Measurements from ENCODE around the gene AHNAK.
"Not testable (repeated sequence)": the region's sequence is repeated elsewhere in the genome, so short reads cannot be mapped to it uniquely, and the experiment has no call there.

AHNAK gene

DNA sequence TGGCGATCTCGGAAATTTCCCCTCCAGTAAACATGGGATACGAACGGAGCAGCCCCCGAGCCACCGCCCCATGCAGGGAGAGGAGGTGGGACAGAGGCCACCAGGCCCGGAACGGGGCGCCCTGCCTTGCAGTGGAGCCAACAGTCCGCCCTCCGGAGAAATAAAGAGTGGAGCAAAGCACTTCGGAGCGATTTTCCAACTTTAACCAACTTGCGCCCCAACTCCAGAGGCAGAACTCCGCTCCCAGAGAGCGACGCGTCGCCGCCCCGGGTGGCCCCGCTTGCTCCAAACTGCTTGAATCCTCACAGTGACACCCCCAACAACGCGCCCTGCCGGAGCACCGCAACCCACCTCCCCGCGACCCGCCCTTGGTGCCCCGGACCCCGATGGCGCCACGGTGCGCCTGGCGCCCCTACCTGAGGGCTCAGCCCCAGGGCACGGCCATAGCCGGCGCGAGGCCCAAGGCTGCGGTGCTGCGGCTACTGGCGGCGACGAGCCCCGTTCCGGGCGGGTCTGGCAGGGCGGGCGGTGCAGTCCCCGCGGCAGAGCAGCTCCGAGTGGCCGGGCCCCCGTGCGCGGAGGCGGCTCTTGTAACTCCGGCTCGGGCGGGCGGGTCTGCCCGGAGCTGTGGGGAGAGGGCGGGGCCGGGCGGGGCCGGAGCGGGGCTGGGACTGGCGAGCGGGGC is at the start of gene AHNAK:
AHNAK (minus strand) TSS at position 563 of the 685 bp plus-strand sequence. CDS start 10,708 bp downstream, outside the sequence.
- Histone ChIP-seq H3K27ac (ENCODE audit: low read depth, low read length) (peak within 1 kb of the TSS; percentile 96), H3K36me3 (ENCODE audit: control insufficient read depth in 1 of 2, insufficient read depth in 2 of 2, low read length in 2 of 2) (peaks cover 0 to 3% of the 10 kb centered on the region in 2 donors), H3K9me3 (ENCODE audit: control insufficient read depth in 1 of 2, low read length in 2 of 2) (no peaks in the 10 kb centered on the region), H3K4me3 (ENCODE audit: low read depth in 1 of 2, low read length in 2 of 2) (peak within 1 kb of the TSS; percentile 94 to 96), H3K9ac (ENCODE audit: low read depth in 1 of 2, low read length in 2 of 2) (peak within 1 kb of the TSS; percentile 95 to 98), H3K27me3 (ENCODE audit: control insufficient read depth in 1 of 2, insufficient read depth in 2 of 2, low read length in 2 of 2) (no peaks in the 10 kb centered on the region), H3K4me1 (ENCODE audit: control insufficient read depth in 1 of 2, insufficient read depth in 2 of 2, low read length in 2 of 2) (peaks cover 50 to 64% of the 10 kb centered on the region in 2 donors)

DNA sequence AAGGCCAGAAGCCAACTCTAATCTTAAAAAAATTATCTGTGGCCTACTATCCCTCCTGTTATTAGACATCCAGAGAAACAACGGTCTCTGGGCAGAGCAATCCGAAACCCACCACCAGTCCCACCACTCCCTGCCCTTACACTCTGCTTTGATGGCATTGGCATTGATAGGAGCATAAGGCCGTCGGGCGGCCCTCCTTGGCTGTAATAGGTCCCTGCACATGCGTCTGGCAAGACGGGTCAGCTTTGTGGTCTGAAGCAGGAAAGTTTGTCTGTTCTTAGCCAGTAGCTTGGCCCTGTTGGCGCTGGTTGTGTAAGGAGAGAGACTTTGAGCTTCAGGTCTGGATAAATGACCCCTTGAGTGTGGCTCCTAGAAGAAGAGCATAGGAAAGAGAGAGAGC is 48.5 kb upstream of the AHNAK start:
- Histone ChIP-seq H3K36me3 (ENCODE audit: control insufficient read depth in 1 of 2, insufficient read depth in 2 of 2, low read length in 2 of 2) (peaks cover 45 to 50% of the 10 kb centered on the region in 2 donors), H3K9ac (ENCODE audit: low read depth in 1 of 2, low read length in 2 of 2) (no peak overlapping the region), H3K4me3 (ENCODE audit: low read depth in 1 of 2, low read length in 2 of 2) (no peak overlapping the region), H3K9me3 (ENCODE audit: control insufficient read depth in 1 of 2, low read length in 2 of 2) (no peaks in the 10 kb centered on the region), H3K27ac (ENCODE audit: low read depth, low read length) (no peak overlapping the region), H3K27me3 (ENCODE audit: control insufficient read depth in 1 of 2, insufficient read depth in 2 of 2, low read length in 2 of 2) (no peaks in the 10 kb centered on the region), H3K4me1 (ENCODE audit: control insufficient read depth in 1 of 2, insufficient read depth in 2 of 2, low read length in 2 of 2) (peaks cover 31 to 37% of the 10 kb centered on the region in 2 donors)

- Histone ChIP-seq H3K36me3 (ENCODE audit: control insufficient read depth in 1 of 2, insufficient read depth in 2 of 2, low read length in 2 of 2) (peaks cover 45 to 50% of the 10 kb centered on the region in 2 donors), H3K9ac (ENCODE audit: low read depth in 1 of 2, low read length in 2 of 2) (peak overlapping the region in 1 of 2 donors; percentile 32), H3K27ac (ENCODE audit: low read depth, low read length) (no peak overlapping the region), H3K4me1 (ENCODE audit: control insufficient read depth in 1 of 2, insufficient read depth in 2 of 2, low read length in 2 of 2) (peaks cover 22 to 30% of the 10 kb centered on the region in 2 donors), H3K4me3 (ENCODE audit: low read depth in 1 of 2, low read length in 2 of 2) (no peak overlapping the region), H3K9me3 (ENCODE audit: control insufficient read depth in 1 of 2, low read length in 2 of 2) (no peaks in the 10 kb centered on the region), H3K27me3 (ENCODE audit: control insufficient read depth in 1 of 2, insufficient read depth in 2 of 2, low read length in 2 of 2) (no peaks in the 10 kb centered on the region)
Measured at GRCh38 chr11:62593434-62594044, 46.9 kb upstream of the AHNAK start.

- Histone ChIP-seq H3K4me3 (ENCODE audit: low read depth in 1 of 2, low read length in 2 of 2) (peak overlapping the region in 1 of 2 donors; percentile 75), H3K4me1 (ENCODE audit: control insufficient read depth in 1 of 2, insufficient read depth in 2 of 2, low read length in 2 of 2) (peaks cover 22 to 30% of the 10 kb centered on the region in 2 donors), H3K36me3 (ENCODE audit: control insufficient read depth in 1 of 2, insufficient read depth in 2 of 2, low read length in 2 of 2) (peaks cover 41 to 44% of the 10 kb centered on the region in 2 donors), H3K27ac (ENCODE audit: low read depth, low read length) (no peak overlapping the region), H3K9ac (ENCODE audit: low read depth in 1 of 2, low read length in 2 of 2) (peak overlapping the region; percentile 7 to 74), H3K27me3 (ENCODE audit: control insufficient read depth in 1 of 2, insufficient read depth in 2 of 2, low read length in 2 of 2) (no peaks in the 10 kb centered on the region), H3K9me3 (ENCODE audit: control insufficient read depth in 1 of 2, low read length in 2 of 2) (no peaks in the 10 kb centered on the region)
Measured at GRCh38 chr11:62592989-62593421, 46.4 kb upstream of the AHNAK start.

DNA sequence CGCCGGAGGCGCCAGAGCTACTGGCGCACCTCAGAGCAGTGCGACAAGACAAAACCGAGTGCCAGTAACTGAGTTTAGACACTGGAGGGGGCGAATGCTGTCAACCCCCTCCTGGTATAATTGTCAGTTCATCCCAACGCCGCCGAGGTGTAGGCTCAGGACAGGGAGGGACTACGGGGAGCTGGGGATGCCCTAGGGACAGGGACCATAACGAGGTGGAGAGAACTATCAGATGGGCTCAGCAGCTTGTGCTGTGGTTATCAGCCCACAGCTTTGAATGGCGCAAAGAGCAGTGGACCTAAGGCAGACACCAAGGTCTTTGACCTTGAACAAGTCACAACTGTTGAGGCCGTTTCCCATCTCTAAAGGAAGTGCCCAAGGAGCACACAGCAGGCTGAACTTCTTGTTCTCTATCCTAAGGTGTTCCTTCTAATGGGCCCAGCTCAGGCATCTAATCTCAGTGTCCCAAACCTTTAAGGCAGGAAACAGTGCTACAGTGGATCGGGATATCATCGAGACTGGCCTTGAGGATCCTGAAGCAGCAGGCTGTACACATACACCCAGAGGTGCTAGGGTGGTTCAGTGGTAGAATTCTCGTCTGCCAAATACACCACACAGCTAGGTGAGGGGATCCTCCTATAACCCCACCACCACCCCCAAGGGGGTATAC is 45.7 kb upstream of the AHNAK start:
- H3K4me1 ChIP-seq (ENCODE audit: control insufficient read depth in 1 of 2, insufficient read depth in 2 of 2, low read length in 2 of 2): peaks cover 22 to 30% of the 10 kb centered on the region in 2 donors
- H3K9me3 ChIP-seq (ENCODE audit: control insufficient read depth in 1 of 2, low read length in 2 of 2): no peaks in the 10 kb centered on the region
- peak overlapping the region; percentile 86 for H3K27ac ChIP-seq (ENCODE audit: low read depth, low read length)
- peak overlapping the region; percentile 70 to 74 for H3K9ac ChIP-seq (ENCODE audit: low read depth in 1 of 2, low read length in 2 of 2)
- peak overlapping the region; percentile 75 to 76 for H3K4me3 ChIP-seq (ENCODE audit: low read depth in 1 of 2, low read length in 2 of 2)
- peaks cover 34 to 42% of the 10 kb centered on the region in 2 donors for H3K36me3 ChIP-seq (ENCODE audit: control insufficient read depth in 1 of 2, insufficient read depth in 2 of 2, low read length in 2 of 2)
- H3K27me3 ChIP-seq (ENCODE audit: control insufficient read depth in 1 of 2, insufficient read depth in 2 of 2, low read length in 2 of 2): no peaks in the 10 kb centered on the region

DNA sequence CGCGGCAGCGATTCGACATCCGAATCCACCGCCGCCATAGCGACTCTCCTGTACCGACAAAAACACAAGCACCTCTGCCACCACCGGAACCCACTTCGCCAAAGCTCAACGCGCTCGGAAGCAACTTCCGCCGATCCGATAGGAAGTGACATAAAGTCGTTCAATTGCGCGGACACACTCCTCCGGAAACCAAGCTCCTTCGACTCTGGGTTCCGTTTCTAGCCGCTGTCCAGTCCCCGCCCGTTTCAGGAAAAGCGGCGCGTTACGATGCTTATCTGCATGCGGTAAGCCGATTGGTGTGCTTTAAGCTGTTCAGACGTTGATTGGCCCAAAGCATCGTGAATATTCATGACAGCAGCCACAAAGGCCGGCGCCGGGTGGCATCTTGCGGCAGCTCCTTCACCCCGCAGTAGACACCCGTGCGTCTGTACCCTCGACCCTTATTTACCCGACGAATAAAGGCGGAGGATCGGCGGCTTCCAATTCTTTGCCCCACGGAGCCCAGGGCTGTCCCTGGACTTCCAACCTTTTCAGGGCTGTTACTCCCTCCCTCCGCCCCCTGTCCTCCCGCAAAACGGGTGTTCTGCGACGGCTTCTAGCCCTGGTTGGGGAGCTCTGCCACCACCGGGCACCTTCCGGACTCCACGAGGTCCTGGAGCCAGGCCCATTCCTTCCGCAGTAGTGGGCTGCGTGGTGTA is 45.0 kb upstream of the AHNAK start, which contains the start of gene TUT1:
TUT1 (minus strand) TSS at position 76 of the 698 bp plus-strand sequence; CDS start at position 38, 38 bp downstream.
- Histone ChIP-seq H3K27ac (ENCODE audit: low read depth, low read length) (peak within 1 kb of the TSS; percentile 86), H3K4me3 (ENCODE audit: low read depth in 1 of 2, low read length in 2 of 2) (peak within 1 kb of the TSS; percentile 76 to 90), H3K4me1 (ENCODE audit: control insufficient read depth in 1 of 2, insufficient read depth in 2 of 2, low read length in 2 of 2) (peaks cover 22 to 30% of the 10 kb centered on the region in 2 donors), H3K9me3 (ENCODE audit: control insufficient read depth in 1 of 2, low read length in 2 of 2) (no peaks in the 10 kb centered on the region), H3K9ac (ENCODE audit: low read depth in 1 of 2, low read length in 2 of 2) (peak within 1 kb of the TSS; percentile 91 to 94), H3K27me3 (ENCODE audit: control insufficient read depth in 1 of 2, insufficient read depth in 2 of 2, low read length in 2 of 2) (no peaks in the 10 kb centered on the region), H3K36me3 (ENCODE audit: control insufficient read depth in 1 of 2, insufficient read depth in 2 of 2, low read length in 2 of 2) (peaks cover 31 to 38% of the 10 kb centered on the region in 2 donors)

DNA sequence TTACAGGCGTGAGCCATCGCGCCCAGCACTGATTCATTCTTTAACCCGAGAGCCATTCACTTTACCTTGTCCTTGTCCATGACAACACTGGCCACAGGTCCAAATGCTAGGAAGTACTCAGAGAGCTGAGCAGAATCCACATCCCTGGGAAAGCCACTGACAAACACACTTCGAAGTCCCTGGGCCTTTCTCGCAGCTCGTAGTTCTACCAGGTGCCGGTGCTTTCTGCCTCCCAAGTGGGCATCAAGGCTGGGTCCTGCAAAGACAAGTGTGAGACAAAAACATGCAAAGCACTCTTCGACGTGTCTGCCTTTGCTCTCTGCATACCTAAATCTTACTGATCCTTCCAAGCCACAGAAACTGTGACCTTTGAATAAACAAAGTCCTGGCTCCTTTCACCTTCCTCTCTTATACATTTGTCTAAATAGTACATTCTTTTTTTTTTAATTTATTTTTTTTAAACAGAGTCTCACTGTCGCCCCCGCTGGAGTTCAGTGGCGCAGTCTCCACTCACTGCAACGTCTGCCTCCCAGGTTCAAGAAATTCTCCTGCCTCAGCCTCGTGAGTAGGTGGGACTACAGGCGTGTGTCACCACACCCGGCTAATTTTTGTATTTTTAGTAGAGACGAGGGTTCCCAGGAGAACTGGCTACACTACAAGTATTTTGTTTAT is 42.5 kb upstream of the AHNAK start:
- H3K27ac ChIP-seq (ENCODE audit: low read depth, low read length): no peak overlapping the region
- H3K27me3 ChIP-seq (ENCODE audit: control insufficient read depth in 1 of 2, insufficient read depth in 2 of 2, low read length in 2 of 2): no peaks in the 10 kb centered on the region
- no peak overlapping the region for H3K9ac ChIP-seq (ENCODE audit: low read depth in 1 of 2, low read length in 2 of 2)
- H3K9me3 ChIP-seq (ENCODE audit: control insufficient read depth in 1 of 2, low read length in 2 of 2): no peaks in the 10 kb centered on the region
- peaks cover 9 to 24% of the 10 kb centered on the region in 2 donors for H3K36me3 ChIP-seq (ENCODE audit: control insufficient read depth in 1 of 2, insufficient read depth in 2 of 2, low read length in 2 of 2)
- H3K4me1 ChIP-seq (ENCODE audit: control insufficient read depth in 1 of 2, insufficient read depth in 2 of 2, low read length in 2 of 2): peaks cover 22 to 30% of the 10 kb centered on the region in 2 donors
- no peak overlapping the region for H3K4me3 ChIP-seq (ENCODE audit: low read depth in 1 of 2, low read length in 2 of 2)

GRCh38 chr11:62585356-62585755 is 38.8 kb upstream of the AHNAK start:
- not testable (repeated sequence) for H3K27ac ChIP-seq (ENCODE audit: low read depth, low read length); H3K4me3 ChIP-seq (ENCODE audit: low read depth in 1 of 2, low read length in 2 of 2); H3K27me3 ChIP-seq (ENCODE audit: control insufficient read depth in 1 of 2, insufficient read depth in 2 of 2, low read length in 2 of 2); H3K4me1 ChIP-seq (ENCODE audit: control insufficient read depth in 1 of 2, insufficient read depth in 2 of 2, low read length in 2 of 2); H3K9ac ChIP-seq (ENCODE audit: low read depth in 1 of 2, low read length in 2 of 2); H3K9me3 ChIP-seq (ENCODE audit: control insufficient read depth in 1 of 2, low read length in 2 of 2)
- peaks cover 6 to 30% of the 10 kb centered on the region in 2 donors for H3K36me3 ChIP-seq (ENCODE audit: control insufficient read depth in 1 of 2, insufficient read depth in 2 of 2, low read length in 2 of 2)

- not testable (repeated sequence) for H3K27me3 ChIP-seq (ENCODE audit: control insufficient read depth in 1 of 2, insufficient read depth in 2 of 2, low read length in 2 of 2); H3K4me1 ChIP-seq (ENCODE audit: control insufficient read depth in 1 of 2, insufficient read depth in 2 of 2, low read length in 2 of 2); H3K4me3 ChIP-seq (ENCODE audit: low read depth in 1 of 2, low read length in 2 of 2); H3K9me3 ChIP-seq (ENCODE audit: control insufficient read depth in 1 of 2, low read length in 2 of 2); H3K9ac ChIP-seq (ENCODE audit: low read depth in 1 of 2, low read length in 2 of 2); H3K27ac ChIP-seq (ENCODE audit: low read depth, low read length)
- peaks cover 6 to 54% of the 10 kb centered on the region in 2 donors for H3K36me3 ChIP-seq (ENCODE audit: control insufficient read depth in 1 of 2, insufficient read depth in 2 of 2, low read length in 2 of 2)
Measured at GRCh38 chr11:62581735-62582134, 35.1 kb upstream of the AHNAK start.
